Endothelial cell of umbilical vein (primary cell): ENCODE results near the gene CCDC102B. TPM values are rescaled to one million over a fixed set of nuclear protein-coding genes. Genes with fewer than 3 reads are reported as not detected.

Experiments used
- BruUV-seq: library from RNA; stranded (reverse); fragments of 400-500 nt; replicated peaks from 2 replicates; lab custom pipeline; 2021; lab: Mats Ljungman, UMichigan
- CTCF ChIA-PET: fragments of 300-600, 350-600 bp; sonication (Branson Sonifier 250); formaldehyde crosslinking; loops from one replicate; lab custom pipeline; 2021; ENCODE audit warnings: antibody characterized with exemption, inconsistent platforms; lab: Charles Lee
- POLR2A ChIA-PET: fragments of 300-600, 350-600 bp; sonication (Branson Sonifier 250); formaldehyde crosslinking; loops from one replicate; lab custom pipeline; 2021; ENCODE audit warnings: antibody characterized with exemption, inconsistent platforms; lab: Charles Lee
- DNase-seq: peaks from one replicate; pipeline ENCODE4 v3.0.0-alpha.2; 2011; ENCODE audit warnings: low read depth, low spot score
- FAIRE-seq: peaks from 2 replicates; lab custom pipeline; 2011; peaks lifted over from hg19 to GRCh38; lab: Jason Lieb, UNC
- H2AFZ ChIP-seq: 2 replicates; pipeline ENCODE4 v1.6.0; 2012; ENCODE audit warnings: low read depth, low read length, control low read depth, inconsistent platforms
- H3K27ac ChIP-seq: 2 replicates; pipeline ENCODE4 v1.5.1; 2011; ENCODE audit warnings: low read depth, mild to moderate bottlenecking, control low read depth, low read length, moderate library complexity; ENCODE audit not compliant: insufficient read depth
- H3K27me3 ChIP-seq, 2 experiments: 2 replicates each; pipeline versions ENCODE4 v1.6.0 to v1.6.1; 2011; ENCODE audit warnings: low read length in 2 of 2, mixed read lengths in 1 of 2; ENCODE audit not compliant: control insufficient read depth in 2 of 2, insufficient read depth in 2 of 2
- H3K36me3 ChIP-seq, 2 experiments: 2 replicates in 1 of 2; 3 replicates in 1 of 2; pipeline ENCODE4 v1.5.1; 2011; ENCODE audit warnings: low read length in 2 of 2, mild to moderate bottlenecking in 1 of 2, moderate library complexity in 1 of 2; ENCODE audit not compliant: control insufficient read depth in 2 of 2, insufficient read depth in 2 of 2; ENCODE audit errors: extremely low read depth in 1 of 2
- H3K4me1 ChIP-seq: 3 replicates; pipeline ENCODE4 v1.5.1; 2011; ENCODE audit warnings: mild to moderate bottlenecking, low read length; ENCODE audit not compliant: control insufficient read depth, insufficient read depth; ENCODE audit errors: extremely low read depth
- H3K4me2 ChIP-seq: 2 replicates; pipeline ENCODE4 v1.6.1; 2011; ENCODE audit warnings: low read length, control low read depth, mixed read lengths; ENCODE audit not compliant: insufficient read depth
- H3K4me3 ChIP-seq, 3 experiments: fragments of 200-600 bp in 1 of 3; sonication (generic), shearing (Covaris generic) in 1 of 3; replicated peaks in 1 of 3; 2 replicates each; pipeline ENCODE4 v1.5.1; 2011 to 2016; ENCODE audit warnings: control low read depth in 3 of 3, low read length in 3 of 3, mild to moderate bottlenecking in 2 of 3, inconsistent platforms in 1 of 3, low read depth in 1 of 3, moderate library complexity in 1 of 3; ENCODE audit not compliant: insufficient read depth in 1 of 3
- H3K79me2 ChIP-seq: 2 replicates; pipeline ENCODE4 v1.6.0; 2012; ENCODE audit warnings: low read length, inconsistent platforms; ENCODE audit not compliant: control insufficient read depth, insufficient read depth
- H3K9ac ChIP-seq: replicated peaks from 2 replicates; pipeline ENCODE3; 2011; ENCODE audit warnings: low read length, control low read depth; ENCODE audit not compliant: insufficient read depth; ENCODE audit errors: extremely low read depth
- H3K9me1 ChIP-seq: replicated peaks from 3 replicates; pipeline ENCODE4 v1.6.0; 2011; ENCODE audit warnings: mild to moderate bottlenecking, low read length; ENCODE audit not compliant: control insufficient read depth, insufficient read depth; ENCODE audit errors: extremely low read depth
- H3K9me3 ChIP-seq: replicated peaks from 2 replicates; pipeline ENCODE4 v1.5.1; 2012; ENCODE audit warnings: low read length, inconsistent platforms; ENCODE audit not compliant: control insufficient read depth, insufficient read depth
- H4K20me1 ChIP-seq: replicated peaks from 2 replicates; pipeline ENCODE3; 2011; ENCODE audit warnings: mild to moderate bottlenecking, low read length; ENCODE audit not compliant: control insufficient read depth, insufficient read depth; ENCODE audit errors: extremely low read depth
- EZH2 ChIP-seq: IDR thresholded peaks from 2 replicates; pipeline ENCODE4 v1.6.1; 2012; ENCODE audit warnings: borderline replicate concordance, low read depth, mild to moderate bottlenecking, moderate library complexity, low read length, inconsistent platforms; ENCODE audit not compliant: severe bottlenecking
- FOS ChIP-seq: IDR thresholded peaks from 2 replicates; pipeline ENCODE4 v1.6.1; 2011; ENCODE audit warnings: mild to moderate bottlenecking, low read length, moderate library complexity, borderline replicate concordance; ENCODE audit not compliant: insufficient read depth
- GATA2 ChIP-seq: IDR thresholded peaks from 2 replicates; pipeline ENCODE4 v1.7.0; 2011; ENCODE audit warnings: low read depth, mild to moderate bottlenecking, moderate library complexity, mixed read lengths, low read length; ENCODE audit not compliant: insufficient read length, insufficient read depth
- JUN ChIP-seq: IDR thresholded peaks from 2 replicates; pipeline ENCODE4 v1.6.1; 2011; ENCODE audit warnings: borderline replicate concordance, low read depth; ENCODE audit not compliant: insufficient read length, insufficient read depth
- MYC ChIP-seq: IDR thresholded peaks from one replicate; pipeline ENCODE4 v1.6.1; 2011; ENCODE audit warnings: mild to moderate bottlenecking, low read depth, low read length
- POLR2A ChIP-seq: IDR thresholded peaks from 2 replicates; pipeline ENCODE4 v1.6.1; 2012; ENCODE audit warnings: low read depth, mild to moderate bottlenecking, control low read depth, low read length
- POLR2AphosphoS5 ChIP-seq: IDR thresholded peaks from 2 replicates; pipeline ENCODE4 v1.6.1; 2012; ENCODE audit warnings: low read depth, mild to moderate bottlenecking, control low read depth, low read length, moderate library complexity; ENCODE audit not compliant: insufficient read depth
- dilution Hi-C: fragments of 300-500 bp; cut with MboI; formaldehyde crosslinking; loops from one replicate; pipeline ENCODE4 v1.15.0; 2019; ENCODE audit warnings: low sequenced_read_pairs; ENCODE audit not compliant: extremely low pct_ligation_motif_present
- intact Hi-C: fragments of 100-400 bp; cut with micrococcal nuclease; formaldehyde crosslinking; loops from one replicate; pipeline ENCODE4 v1.10.0; 2022
- polyA plus RNA-seq, 4 experiments: library from polyadenylated mRNA; depleted of rRNA in 3 of 4; stranded (reverse) in 3 of 4; unstranded in 1 of 4; fragments of >200 nt; gene quantifications; 2 replicates each; pipeline versions ENCODE4 v1.2.1 to v1.2.3, GENCODE V29; 2011 to 2012; ENCODE audit warnings: missing spikeins in 1 of 4
- total RNA-seq: library from RNA; stranded (reverse); gene quantifications from 2 replicates; pipeline ENCODE4 v1.2.3, GENCODE V29; 2021
- TF ChIP-seq, protein P1 (sequence below): IDR thresholded peaks from 2 replicates; pipeline ENCODE4 v1.6.1; 2011; ENCODE audit not compliant: insufficient read depth, insufficient read length
- TF ChIP-seq, protein P2 (sequence below), 2 donors: IDR thresholded peaks; 1 replicate in 1 of 2; 2 replicates in 1 of 2; pipeline ENCODE4 v1.5.1; 2011; ENCODE audit warnings: low read length in 2 of 2, mild to moderate bottlenecking in 2 of 2, moderate library complexity in 2 of 2, control low read depth in 1 of 2, inconsistent platforms in 1 of 2, low read depth in 1 of 2; ENCODE audit not compliant: insufficient read depth in 1 of 2; ENCODE audit errors: extremely low read depth in 1 of 2

The CCDC102B gene
- total and polyA plus RNA-seq, 2 donors (not counting 3 experiments of a cell fraction or from before 2014, with no cell fraction given), result 0.21 to 0.62 TPM

- no peaks in the 10 kb centered on the region for H3K9me1 ChIP-seq
- H3K4me3 ChIP-seq, result no peak overlapping the region
- CTCF ChIA-PET, result no interaction called here
- H3K9me3 ChIP-seq, result no peaks in the 10 kb centered on the region
- intact Hi-C loops (no loop called here), dilution Hi-C loops (no loop called here)
- no peaks in the 10 kb centered on the region for H3K4me1 ChIP-seq
- FAIRE-seq (no peak), DNase-seq (no peak)
- no peaks in the 10 kb centered on the region for H4K20me1 ChIP-seq
- no peak overlapping the region for H3K4me2 ChIP-seq
- H3K36me3 ChIP-seq, result no peaks in the 10 kb centered on the region
- POLR2A ChIA-PET, result no interaction called here
- BruUV-seq, result no TSS peak
- no peak overlapping the region for H2AFZ ChIP-seq
- TF ChIP-seq POLR2AphosphoS5 (no peak), POLR2A (no peak), MYC (no peak), GATA2 (no peak), EZH2 (no peak), FOS (no peak), JUN (no peak)
- TF ChIP-seq, protein P1, sequence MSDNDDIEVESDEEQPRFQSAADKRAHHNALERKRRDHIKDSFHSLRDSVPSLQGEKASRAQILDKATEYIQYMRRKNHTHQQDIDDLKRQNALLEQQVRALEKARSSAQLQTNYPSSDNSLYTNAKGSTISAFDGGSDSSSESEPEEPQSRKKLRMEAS, result no peak
- TF ChIP-seq, protein P2, sequence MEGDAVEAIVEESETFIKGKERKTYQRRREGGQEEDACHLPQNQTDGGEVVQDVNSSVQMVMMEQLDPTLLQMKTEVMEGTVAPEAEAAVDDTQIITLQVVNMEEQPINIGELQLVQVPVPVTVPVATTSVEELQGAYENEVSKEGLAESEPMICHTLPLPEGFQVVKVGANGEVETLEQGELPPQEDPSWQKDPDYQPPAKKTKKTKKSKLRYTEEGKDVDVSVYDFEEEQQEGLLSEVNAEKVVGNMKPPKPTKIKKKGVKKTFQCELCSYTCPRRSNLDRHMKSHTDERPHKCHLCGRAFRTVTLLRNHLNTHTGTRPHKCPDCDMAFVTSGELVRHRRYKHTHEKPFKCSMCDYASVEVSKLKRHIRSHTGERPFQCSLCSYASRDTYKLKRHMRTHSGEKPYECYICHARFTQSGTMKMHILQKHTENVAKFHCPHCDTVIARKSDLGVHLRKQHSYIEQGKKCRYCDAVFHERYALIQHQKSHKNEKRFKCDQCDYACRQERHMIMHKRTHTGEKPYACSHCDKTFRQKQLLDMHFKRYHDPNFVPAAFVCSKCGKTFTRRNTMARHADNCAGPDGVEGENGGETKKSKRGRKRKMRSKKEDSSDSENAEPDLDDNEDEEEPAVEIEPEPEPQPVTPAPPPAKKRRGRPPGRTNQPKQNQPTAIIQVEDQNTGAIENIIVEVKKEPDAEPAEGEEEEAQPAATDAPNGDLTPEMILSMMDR (IDR thresholded peaks at IDR 0.05; ENCODE audit: extremely low read depth in 1 of 2, insufficient read depth in 1 of 2, low read depth in 1 of 2, low read length in 2 of 2), result no peak
- no peaks in the 10 kb centered on the region for H3K79me2 ChIP-seq
- H3K27ac ChIP-seq, result no peak overlapping the region
- no peaks in the 10 kb centered on the region for H3K27me3 ChIP-seq
- no peak overlapping the region for H3K9ac ChIP-seq
Observed at GRCh38 chr18:69000366-69000765, 202.5 kb downstream of the CCDC102B start.
